Natural killer cell treated with Interleukin-12 subunit alpha and Interleukin-12 subunit beta and Interleukin-15 and Interleukin-18, amount 100 ng/mL, for 72 hours (primary cell): ENCODE results near the gene OSR1. TPM values are rescaled to one million over a fixed set of nuclear protein-coding genes. Genes with fewer than 3 reads are reported as not detected.
"Not testable (repeated sequence)": the region's sequence is repeated elsewhere in the genome, so short reads cannot be mapped to it uniquely, and the experiment has no call there.

Source experiments
- ATAC-seq, 2 donors: fragments of 150-1000 bp; cut with Tn5 transposase in 1 of 2; sonication (Bioruptor Pico), chemical (Tn5 transposase) in 1 of 2; 2 replicates each; pipeline ENCODE4 v1.10.0; 2021
- DNase-seq: peaks from one replicate; pipeline ENCODE4 v3.0.0; 2022; ENCODE audit warnings: low spot score
- H3K27ac Mint-ChIP-seq, 2 donors: 1 replicate in 1 of 2; 2 replicates in 1 of 2; pipeline ENCODE4 v1.8.0; 2022; ENCODE audit warnings: mixed read lengths in 2 of 2, mild to moderate bottlenecking in 1 of 2, moderate library complexity in 1 of 2
- H3K27me3 Mint-ChIP-seq, 2 donors: 1 replicate in 1 of 2; 2 replicates in 1 of 2; pipeline ENCODE4 v1.8.0; 2022; ENCODE audit warnings: mixed read lengths in 2 of 2
- H3K36me3 Mint-ChIP-seq: one replicate; pipeline ENCODE4 v1.8.0; 2022; ENCODE audit warnings: mixed read lengths
- H3K4me1 Mint-ChIP-seq, 2 donors: 1 replicate in 1 of 2; 2 replicates in 1 of 2; pipeline ENCODE4 v1.8.0; 2022; ENCODE audit warnings: low read depth in 2 of 2, mixed read lengths in 2 of 2, mild to moderate bottlenecking in 1 of 2
- H3K4me3 Mint-ChIP-seq: one replicate; pipeline ENCODE4 v1.8.0; 2022; ENCODE audit warnings: mixed read lengths
- H3K9me3 Mint-ChIP-seq: 2 replicates; pipeline ENCODE4 v1.8.0; 2022; ENCODE audit warnings: mixed read lengths
- total RNA-seq, 2 donors: library from RNA; stranded (reverse); gene quantifications; one replicate each; pipeline ENCODE4 v1.2.3, GENCODE V29; 2022

The OSR1 gene
- total RNA-seq, result not detected

- H3K36me3 Mint-ChIP-seq, result no peaks in the 10 kb centered on the region
- H3K9me3 Mint-ChIP-seq, result no peaks in the 10 kb centered on the region
- H3K27me3 Mint-ChIP-seq, result peaks cover 61 to 65% of the 10 kb centered on the region in 2 donors
- H3K4me1 Mint-ChIP-seq, result peaks cover 20 to 38% of the 10 kb centered on the region in 2 donors
- ATAC-seq, result peak in 1 of 2 donors; percentile 31
- H3K27ac Mint-ChIP-seq, result no peak within 1 kb of the TSS
- peak within 1 kb of the TSS; percentile 39 for H3K4me3 Mint-ChIP-seq
- no peak for DNase-seq
These were observed at the start of gene OSR1 for GRCh38 chr2:19358242-19359020. Gene OSR1 (minus strand): TSS chr2:19358623. CDS start chr2:19353805, 4,818 bp downstream.

GRCh38 chr2:19403785-19404184 is 45.4 kb upstream of the OSR1 start:
- H3K27me3 Mint-ChIP-seq, result peaks cover 6 to 51% of the 10 kb centered on the region in 2 donors
- peaks cover 4% of the 10 kb centered on the region for H3K9me3 Mint-ChIP-seq
- no peak for DNase-seq
- no peaks in the 10 kb centered on the region for H3K4me1 Mint-ChIP-seq
- H3K27ac Mint-ChIP-seq, result no peak overlapping the region
- ATAC-seq, result no peak
- H3K36me3 Mint-ChIP-seq, result peaks cover 5% of the 10 kb centered on the region
- no peak overlapping the region for H3K4me3 Mint-ChIP-seq

- DNase-seq (no peak), ATAC-seq (no peak)
- Mint-ChIP-seq H3K4me1 (no peaks in the 10 kb centered on the region), H3K36me3 (no peaks in the 10 kb centered on the region), H3K4me3 (no peak overlapping the region), H3K27ac (no peak overlapping the region), H3K9me3 (peaks cover 5% of the 10 kb centered on the region), H3K27me3 (peaks cover 7 to 25% of the 10 kb centered on the region in 2 donors)
These were observed 33.8 kb upstream of the OSR1 start for GRCh38 chr2:19392191-19392590.

GRCh38 chr2:19389469-19389868 is 31.0 kb upstream of the OSR1 start:
- not testable (repeated sequence) for H3K27ac Mint-ChIP-seq, H3K4me1 Mint-ChIP-seq, H3K36me3 Mint-ChIP-seq, H3K4me3 Mint-ChIP-seq, DNase-seq, ATAC-seq
- Mint-ChIP-seq H3K27me3 (peaks cover 14 to 27% of the 10 kb centered on the region in 2 donors), H3K9me3 (peaks cover 12% of the 10 kb centered on the region)

- Mint-ChIP-seq H3K27me3 (peaks cover 20 to 34% of the 10 kb centered on the region in 2 donors), H3K27ac (no peak overlapping the region), H3K9me3 (no peaks in the 10 kb centered on the region), H3K4me1 (no peaks in the 10 kb centered on the region), H3K36me3 (no peaks in the 10 kb centered on the region), H3K4me3 (no peak overlapping the region)
- no peak for DNase-seq
- no peak for ATAC-seq
These were observed 22.1 kb upstream of the OSR1 start for GRCh38 chr2:19380532-19380931.

- Mint-ChIP-seq H3K27me3 (peaks cover 24 to 42% of the 10 kb centered on the region in 2 donors), H3K4me3 (no peak overlapping the region), H3K27ac (no peak overlapping the region), H3K36me3 (no peaks in the 10 kb centered on the region), H3K4me1 (no peaks in the 10 kb centered on the region), H3K9me3 (no peaks in the 10 kb centered on the region)
- DNase-seq (no peak), ATAC-seq (no peak)
These were observed 20.5 kb upstream of the OSR1 start for GRCh38 chr2:19378939-19379338.

- ATAC-seq (no peak), DNase-seq (no peak)
- Mint-ChIP-seq H3K27ac (no peak overlapping the region), H3K9me3 (no peaks in the 10 kb centered on the region), H3K4me3 (no peak overlapping the region), H3K36me3 (no peaks in the 10 kb centered on the region), H3K4me1 (no peaks in the 10 kb centered on the region), H3K27me3 (peaks cover 30 to 40% of the 10 kb centered on the region in 2 donors)
These were observed 19.3 kb upstream of the OSR1 start for GRCh38 chr2:19377717-19378116.

- H3K9me3 Mint-ChIP-seq, result no peaks in the 10 kb centered on the region
- DNase-seq (no peak), ATAC-seq (no peak)
- no peak overlapping the region for H3K27ac Mint-ChIP-seq
- H3K4me1 Mint-ChIP-seq, result no peaks in the 10 kb centered on the region
- H3K36me3 Mint-ChIP-seq, result no peaks in the 10 kb centered on the region
- peaks cover 34 to 58% of the 10 kb centered on the region in 2 donors for H3K27me3 Mint-ChIP-seq
- no peak overlapping the region for H3K4me3 Mint-ChIP-seq
These were observed 14.9 kb upstream of the OSR1 start for GRCh38 chr2:19373352-19373751.

- H3K27ac Mint-ChIP-seq, result no peak overlapping the region
- no peaks in the 10 kb centered on the region for H3K4me1 Mint-ChIP-seq
- peaks cover 30 to 48% of the 10 kb centered on the region in 2 donors for H3K27me3 Mint-ChIP-seq
- no peak overlapping the region for H3K4me3 Mint-ChIP-seq
- H3K9me3 Mint-ChIP-seq, result no peaks in the 10 kb centered on the region
- no peaks in the 10 kb centered on the region for H3K36me3 Mint-ChIP-seq
- no peak for DNase-seq
- ATAC-seq, result no peak
These were observed 13.7 kb upstream of the OSR1 start for GRCh38 chr2:19371996-19372582.

- Mint-ChIP-seq H3K4me3 (no peak overlapping the region), H3K9me3 (no peaks in the 10 kb centered on the region), H3K27ac (no peak overlapping the region), H3K27me3 (peaks cover 30 to 43% of the 10 kb centered on the region in 2 donors), H3K4me1 (no peaks in the 10 kb centered on the region), H3K36me3 (no peaks in the 10 kb centered on the region)
- ATAC-seq (no peak), DNase-seq (no peak)
These were observed 11.0 kb upstream of the OSR1 start for GRCh38 chr2:19369341-19369955.

- no peak for ATAC-seq
- Mint-ChIP-seq H3K27ac (no peak overlapping the region), H3K27me3 (peaks cover 27 to 41% of the 10 kb centered on the region in 2 donors), H3K9me3 (no peaks in the 10 kb centered on the region), H3K4me3 (no peak overlapping the region), H3K4me1 (peaks cover under 1 to 1% of the 10 kb centered on the region in 2 donors), H3K36me3 (no peaks in the 10 kb centered on the region)
- DNase-seq, result no peak
These were observed 10.3 kb upstream of the OSR1 start for GRCh38 chr2:19368760-19369159.

- Mint-ChIP-seq H3K4me3 (no peak overlapping the region), H3K27me3 (peaks cover 29 to 42% of the 10 kb centered on the region in 2 donors), H3K36me3 (no peaks in the 10 kb centered on the region), H3K9me3 (no peaks in the 10 kb centered on the region), H3K27ac (no peak overlapping the region), H3K4me1 (peaks cover 13 to 16% of the 10 kb centered on the region in 2 donors)
- no peak for ATAC-seq
- no peak for DNase-seq
These were observed 8.9 kb upstream of the OSR1 start for GRCh38 chr2:19367326-19367725.

- DNase-seq, result no peak
- Mint-ChIP-seq H3K27ac (no peak overlapping the region), H3K4me1 (peaks cover 24 to 27% of the 10 kb centered on the region in 2 donors), H3K36me3 (no peaks in the 10 kb centered on the region), H3K9me3 (no peaks in the 10 kb centered on the region), H3K27me3 (peaks cover 25 to 29% of the 10 kb centered on the region in 2 donors), H3K4me3 (no peak overlapping the region)
- ATAC-seq, result no peak
These were observed 6.7 kb upstream of the OSR1 start for GRCh38 chr2:19365126-19365525.

GRCh38 chr2:19364014-19364413 is 5.6 kb upstream of the OSR1 start:
- H3K9me3 Mint-ChIP-seq, result no peaks in the 10 kb centered on the region
- peak overlapping the region in 1 of 2 donors; percentile 54 for H3K27ac Mint-ChIP-seq
- H3K4me3 Mint-ChIP-seq, result peak overlapping the region; percentile 89
- ATAC-seq (no peak), DNase-seq (no peak)
- H3K4me1 Mint-ChIP-seq, result peaks cover 24 to 27% of the 10 kb centered on the region in 2 donors
- H3K27me3 Mint-ChIP-seq, result peaks cover 30 to 31% of the 10 kb centered on the region in 2 donors
- H3K36me3 Mint-ChIP-seq, result no peaks in the 10 kb centered on the region
